Large intestine (tissue), 3 donors: ENCODE measurements around the gene KANSL3. TPM values are rescaled to one million over a fixed set of nuclear protein-coding genes. Genes with fewer than 3 reads are reported as not detected.
"Not testable (repeated sequence)": the region's sequence is repeated elsewhere in the genome, so short reads cannot be mapped to it uniquely, and the experiment has no call there.

ENCODE experiments used
- DNase-seq, 2 donors: peaks; one replicate each; pipeline versions ENCODE4 v3.0.0 to v3.0.0-alpha.2; 2013
- H3K27ac ChIP-seq: one replicate; pipeline ENCODE4 v1.5.1; 2013; ENCODE audit warnings: low read length
- H3K27me3 ChIP-seq: 2 replicates; pipeline ENCODE4 v1.6.1; 2013; ENCODE audit warnings: low read length; ENCODE audit not compliant: control insufficient read depth, insufficient read depth
- H3K36me3 ChIP-seq: 2 replicates; pipeline ENCODE4 v1.6.1; 2013; ENCODE audit warnings: low read length; ENCODE audit not compliant: control insufficient read depth, insufficient read depth
- H3K4me1 ChIP-seq: one replicate; pipeline ENCODE4 v1.6.1; 2013; ENCODE audit warnings: low read length; ENCODE audit not compliant: control insufficient read depth, insufficient read depth
- H3K4me3 ChIP-seq: one replicate; pipeline ENCODE4 v1.5.1; 2013; ENCODE audit warnings: low read length
- H3K9me3 ChIP-seq: one replicate; pipeline ENCODE4 v1.6.1; 2013; ENCODE audit warnings: mild to moderate bottlenecking, low read depth, low read length, moderate library complexity; ENCODE audit not compliant: control insufficient read depth
- WGBS: methylation state at CpG from one replicate; pipeline ENCODE4 v1.1.5; 2013; ENCODE audit warnings: low lambda C conversion rate; ENCODE audit not compliant: insufficient coverage; 5-methylcytosine and 5-hydroxymethylcytosine counted together
- polyA plus RNA-seq: library from polyadenylated mRNA; unstranded; fragments of 120-200 nt; gene quantifications from one replicate; pipeline ENCODE4 v1.2.1, GENCODE V29; 2013

Gene KANSL3
- polyA plus RNA-seq, 1 donor, result 41.6 TPM

DNA sequence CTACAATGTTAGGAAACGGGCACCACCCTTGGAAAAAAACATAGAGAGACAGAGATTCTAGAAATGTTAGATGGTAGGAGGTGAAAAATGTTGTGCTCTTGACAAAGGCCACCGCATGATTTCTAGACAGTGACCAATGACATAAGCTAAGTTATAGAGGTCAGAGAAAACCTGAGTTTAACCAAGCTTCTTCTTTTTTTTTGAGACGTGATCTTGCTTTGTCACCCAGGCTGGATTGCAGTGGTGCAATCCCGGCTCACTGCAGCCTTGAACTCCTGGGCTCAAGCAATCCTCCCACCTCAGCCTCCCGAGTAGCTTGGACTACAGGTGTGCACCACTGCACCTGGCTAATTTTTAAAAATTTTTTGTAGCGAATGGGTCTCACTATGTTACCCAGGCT, 17.4 kb upstream of the KANSL3 start:
- Histone ChIP-seq H3K27me3 (no peaks in the 10 kb centered on the region), H3K4me1 (no peaks in the 10 kb centered on the region), H3K9me3 (no peaks in the 10 kb centered on the region), H3K27ac (no peak overlapping the region), H3K36me3 (no peaks in the 10 kb centered on the region), H3K4me3 (no peak overlapping the region)
- no peak for DNase-seq
- WGBS, result 100% methylated on average over 1 of the region's 6 CpGs

GRCh38 chr2:96654791-96655190, 16.7 kb upstream of the KANSL3 start:
- not testable (repeated sequence) for H3K27ac ChIP-seq, DNase-seq, H3K36me3 ChIP-seq, H3K4me3 ChIP-seq, H3K9me3 ChIP-seq, H3K4me1 ChIP-seq, H3K27me3 ChIP-seq
- WGBS, result no CpG with 5 or more reads among the region's 7 CpGs

DNA sequence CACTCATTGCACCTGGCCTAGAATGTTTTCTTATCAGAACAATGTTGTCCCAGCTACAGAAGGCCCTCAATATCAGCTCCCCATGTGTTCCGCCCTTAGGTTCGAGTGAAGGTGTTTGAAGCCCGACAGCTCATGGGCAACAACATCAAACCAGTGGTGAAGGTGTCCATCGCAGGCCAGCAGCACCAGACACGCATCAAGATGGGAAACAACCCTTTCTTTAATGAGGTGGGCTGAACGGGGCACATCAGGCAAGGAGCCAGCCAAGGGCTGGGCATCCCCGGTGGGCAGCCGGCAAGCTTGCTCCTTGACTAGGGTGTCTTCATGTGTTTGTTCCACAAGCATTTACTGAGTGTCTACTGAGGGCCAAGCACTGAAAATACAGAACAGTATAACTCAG, 13.7 kb upstream of the KANSL3 start:
- WGBS, result no CpG with 5 or more reads among the region's 8 CpGs
- DNase-seq, result no peak
- Histone ChIP-seq H3K4me1 (no peaks in the 10 kb centered on the region), H3K9me3 (no peaks in the 10 kb centered on the region), H3K36me3 (no peaks in the 10 kb centered on the region), H3K27me3 (no peaks in the 10 kb centered on the region), H3K27ac (no peak overlapping the region), H3K4me3 (no peak overlapping the region)

DNA sequence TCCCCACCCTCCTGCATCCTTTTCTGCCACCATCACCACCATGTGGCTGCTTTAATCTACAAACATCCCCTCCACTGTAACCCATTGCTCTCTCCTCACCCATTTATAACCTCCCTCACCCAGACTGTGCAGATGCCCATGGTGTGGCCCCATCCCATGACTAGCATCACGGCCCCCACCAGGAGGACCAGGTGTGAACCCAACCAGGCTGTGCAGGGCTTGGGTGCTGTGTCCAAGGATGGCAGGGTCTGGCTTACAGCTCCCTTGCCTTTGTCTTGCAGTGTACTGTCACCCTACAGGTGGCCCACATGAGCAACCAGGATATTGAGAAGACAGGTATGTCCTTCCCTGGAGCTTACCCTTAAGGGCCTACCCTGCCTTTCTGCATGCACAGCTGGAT, 11.2 kb upstream of the KANSL3 start:
- no peak for DNase-seq
- Histone ChIP-seq H3K27ac (no peak overlapping the region), H3K4me3 (no peak overlapping the region), H3K4me1 (no peaks in the 10 kb centered on the region), H3K9me3 (no peaks in the 10 kb centered on the region), H3K27me3 (no peaks in the 10 kb centered on the region), H3K36me3 (no peaks in the 10 kb centered on the region)
- no CpG with 5 or more reads among the region's 1 CpG for WGBS

DNA sequence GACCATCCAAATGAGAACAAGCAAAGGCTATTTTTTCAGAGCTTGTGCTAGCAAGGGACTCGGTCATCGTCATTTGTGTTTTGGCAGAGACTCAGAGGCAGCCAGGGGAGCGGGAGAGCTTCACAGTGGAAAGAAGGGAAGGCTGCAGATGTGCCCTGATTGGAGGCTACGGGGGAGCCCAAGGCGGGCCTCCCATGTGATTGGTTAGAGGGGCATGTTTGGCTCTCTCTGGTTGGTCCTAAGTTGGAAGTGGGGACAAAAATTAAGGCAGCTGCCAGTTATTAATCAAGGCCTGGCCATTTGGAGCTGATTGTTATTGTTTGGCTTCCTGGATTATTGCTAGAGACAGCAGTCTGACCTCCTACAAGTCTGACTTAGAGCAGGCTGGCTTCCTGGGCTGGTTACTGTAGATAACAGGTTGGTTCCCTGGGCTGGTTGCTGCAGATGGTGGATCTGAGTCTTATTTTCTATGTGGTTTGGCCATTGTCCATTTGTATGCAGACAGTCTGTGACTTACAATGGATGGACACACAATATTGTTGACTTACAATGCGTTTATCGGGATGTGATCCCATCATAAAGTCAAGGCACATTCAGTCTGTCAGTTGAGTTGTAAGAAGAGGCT, 10.3 kb upstream of the KANSL3 start:
- Histone ChIP-seq H3K9me3 (no peaks in the 10 kb centered on the region), H3K27ac (no peak overlapping the region), H3K4me3 (no peak overlapping the region), H3K27me3 (no peaks in the 10 kb centered on the region), H3K36me3 (no peaks in the 10 kb centered on the region), H3K4me1 (no peaks in the 10 kb centered on the region)
- WGBS, result no CpG with 5 or more reads among the region's 7 CpGs
- no peak for DNase-seq

GRCh38 chr2:96647681-96648080, 9.6 kb upstream of the KANSL3 start:
- Histone ChIP-seq H3K4me3 (no peak overlapping the region), H3K4me1 (no peaks in the 10 kb centered on the region), H3K36me3 (no peaks in the 10 kb centered on the region), H3K9me3 (no peaks in the 10 kb centered on the region), H3K27ac (no peak overlapping the region), H3K27me3 (no peaks in the 10 kb centered on the region)
- no CpG with 5 or more reads among the region's 6 CpGs for WGBS
- DNase-seq, result no peak

GRCh38 chr2:96642564-96643360, 4.7 kb upstream of the KANSL3 start, which contains the start of gene FER1L5:
Gene FER1L5, plus strand, starts transcription at chr2:96642764. Its CDS starts 73 bp downstream, at chr2:96642837.
- peak within 1 kb of the TSS; percentile 46 for H3K4me3 ChIP-seq

GRCh38 chr2:96637385-96638143, 548 bp downstream of the KANSL3 start:
- peak; percentile 68 to 85 for DNase-seq
- Histone ChIP-seq H3K27me3 (no peaks in the 10 kb centered on the region), H3K27ac (peak overlapping the region; percentile 38), H3K36me3 (peaks cover 7% of the 10 kb centered on the region), H3K9me3 (no peaks in the 10 kb centered on the region), H3K4me1 (peaks cover 18% of the 10 kb centered on the region), H3K4me3 (peak overlapping the region; percentile 74)
- no CpG with 5 or more reads among the region's 50 CpGs for WGBS

More at GRCh38 chr2:96642564-96643360, 4.7 kb upstream of the KANSL3 start, which contains the start of gene FER1L5:
- 56% methylated on average over 2 of the region's 10 CpGs for WGBS
- peaks cover 3% of the 10 kb centered on the region for H3K4me1 ChIP-seq
- H3K36me3 ChIP-seq, result no peaks in the 10 kb centered on the region
- peak; percentile 50 to 77 for DNase-seq
- no peaks in the 10 kb centered on the region for H3K9me3 ChIP-seq
- H3K27ac ChIP-seq, result no peak within 1 kb of the TSS
- no peaks in the 10 kb centered on the region for H3K27me3 ChIP-seq

- 44% methylated on average over 3 of the region's 14 CpGs for WGBS
- no peak overlapping the region for H3K27ac ChIP-seq
- H3K9me3 ChIP-seq, result no peaks in the 10 kb centered on the region
- peaks cover 18% of the 10 kb centered on the region for H3K4me1 ChIP-seq
- H3K4me3 ChIP-seq, result peak overlapping the region; percentile 74
- peaks cover 10% of the 10 kb centered on the region for H3K36me3 ChIP-seq
- no peaks in the 10 kb centered on the region for H3K27me3 ChIP-seq
- peak in 1 of 2 donors; percentile 13 for DNase-seq
Observed at GRCh38 chr2:96636551-96637171, 1.5 kb downstream of the KANSL3 start.

DNA sequence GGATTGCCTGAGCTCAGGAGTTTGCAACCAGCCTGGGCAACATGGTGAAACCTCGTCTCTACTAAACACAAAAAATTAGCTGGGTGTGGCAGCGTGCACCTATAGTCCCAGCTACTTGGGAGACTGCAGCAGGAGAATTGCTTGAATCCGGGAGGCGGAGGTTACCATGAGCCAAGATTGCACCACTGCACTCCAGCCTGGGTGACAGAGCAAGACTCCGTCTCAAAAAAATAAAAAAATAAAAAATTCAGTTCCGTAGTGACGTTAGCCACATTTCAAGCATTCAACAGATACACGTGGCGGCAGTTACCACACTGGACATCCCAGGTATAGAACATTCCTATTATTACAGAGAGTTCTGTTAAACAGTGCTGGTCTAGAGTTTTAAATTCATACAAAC, 4.5 kb downstream of the KANSL3 start:
- WGBS, result 80% methylated on average over 2 of the region's 9 CpGs
- DNase-seq, result no peak
- H3K36me3 ChIP-seq, result peaks cover 28% of the 10 kb centered on the region

More for the DNA sequence above, 4.5 kb downstream of the KANSL3 start:
- Histone ChIP-seq H3K27ac (no peak overlapping the region), H3K4me1 (peaks cover 16% of the 10 kb centered on the region), H3K4me3 (no peak overlapping the region), H3K27me3 (no peaks in the 10 kb centered on the region), H3K9me3 (no peaks in the 10 kb centered on the region)
